ENCODE measurements around the gene ATP5PO.
"Not testable (repeated sequence)": the region's sequence is repeated elsewhere in the genome, so short reads cannot be mapped to it uniquely, and the experiment has no call there.

ATP5PO gene

GRCh38 chr21:33940164-33940880 is 24.7 kb upstream of the ATP5PO start:
- no peak for DNase-seq

- no peak for DNase-seq
Observed at GRCh38 chr21:33939226-33939625, 23.6 kb upstream of the ATP5PO start.

GRCh38 chr21:33938381-33938780 is 22.8 kb upstream of the ATP5PO start:
- no peak for DNase-seq

- DNase-seq: peak; percentile 54
Observed at GRCh38 chr21:33937931-33938339, 22.3 kb upstream of the ATP5PO start.

- DNase-seq: peak; percentile 35
Observed at GRCh38 chr21:33937146-33937545, 21.5 kb upstream of the ATP5PO start.

- peak; percentile 88 for DNase-seq
Observed at GRCh38 chr21:33936301-33937038, 20.9 kb upstream of the ATP5PO start.

GRCh38 chr21:33932731-33933130 is 17.1 kb upstream of the ATP5PO start:
- DNase-seq: peak; percentile 36

- peak; percentile 51 for DNase-seq
Observed at GRCh38 chr21:33931799-33932390, 16.3 kb upstream of the ATP5PO start.

GRCh38 chr21:33931052-33931798 is 15.6 kb upstream of the ATP5PO start:
- peak; percentile 81 for DNase-seq

- not testable (repeated sequence) for DNase-seq
Observed at GRCh38 chr21:33926248-33926647, 10.6 kb upstream of the ATP5PO start.

- DNase-seq: no peak
Observed at GRCh38 chr21:33924766-33925100, 9.1 kb upstream of the ATP5PO start.

GRCh38 chr21:33924079-33924765 is 8.6 kb upstream of the ATP5PO start:
- DNase-seq: peak; percentile 98

- no peak for DNase-seq
Observed at GRCh38 chr21:33917421-33917820, 1.8 kb upstream of the ATP5PO start.

- no peak for DNase-seq
Observed at GRCh38 chr21:33916200-33916567, 580 bp upstream of the ATP5PO start.

- no peak for DNase-seq
Observed at GRCh38 chr21:33914188-33914587, 1.4 kb downstream of the ATP5PO start.

GRCh38 chr21:33909756-33910155 is 5.8 kb downstream of the ATP5PO start:
- DNase-seq: no peak

GRCh38 chr21:33908760-33909159 is 6.8 kb downstream of the ATP5PO start:
- DNase-seq: no peak

GRCh38 chr21:33904041-33904440 is 11.6 kb downstream of the ATP5PO start:
- no peak for DNase-seq

GRCh38 chr21:33902349-33902748 is 13.3 kb downstream of the ATP5PO start:
- DNase-seq: no peak

- DNase-seq: no peak
Observed at GRCh38 chr21:33901412-33902288, 14.0 kb downstream of the ATP5PO start.

GRCh38 chr21:33899199-33899598 is 16.4 kb downstream of the ATP5PO start:
- DNase-seq: no peak

GRCh38 chr21:33898586-33898985 is 17.0 kb downstream of the ATP5PO start:
- DNase-seq: no peak

Data from CD4-positive, alpha-beta T cell treated with Interleukin-17A for 4 hours (primary cell).